K562 (cell line): ENCODE results near the gene KLHL24. TPM values are rescaled to one million over a fixed set of nuclear protein-coding genes. Genes with fewer than 3 reads are reported as not detected.
A peak's percentile ranks its signal among the peaks of the same experiment; 100 is the strongest.

Experiments used
- ATAC-seq: fragments of 200-7000 bp; cut with Tn5 transposase; 3 replicates; pipeline ENCODE4 v1.9.1; 2020; ENCODE audit warnings: moderate library complexity
- BruUV-seq: library from RNA; stranded (reverse); fragments of 400-500 nt; replicated peaks from 2 replicates; lab custom pipeline; 2021; lab: Mats Ljungman, UMichigan
- CTCF ChIA-PET: fragments of 300-600 bp; formaldehyde crosslinking; extraction: SDS; loops from one replicate; lab custom pipeline; 2021; ENCODE audit warnings: low intra/inter-chr PET ratio; lab: Yijun Ruan, JAX
- POLR2A ChIA-PET: fragments of 300-600, 350-650 bp; sonication (Branson Sonifier 250); formaldehyde crosslinking; extraction: SDS; loops from one replicate; lab custom pipeline; 2021; ENCODE audit warnings: antibody characterized with exemption, inconsistent platforms; lab: Yijun Ruan, JAX
- DNase-seq, 4 experiments: peaks; one replicate each; pipeline versions ENCODE4 v3.0.0 to v3.0.0-alpha.2; 2011 to 2018; ENCODE audit warnings: low spot score in 3 of 4, mixed read lengths in 3 of 4; ENCODE audit errors: extremely low read depth in 1 of 4
- FAIRE-seq: peaks from 2 replicates; lab custom pipeline; 2011; peaks lifted over from hg19 to GRCh38; lab: Jason Lieb, UNC
- H2AFZ ChIP-seq: 2 replicates; pipeline ENCODE4 v1.6.0; 2011; ENCODE audit warnings: low read depth, low read length, control low read depth, inconsistent platforms
- H3K27ac ChIP-seq: fragments of 200-600 bp; 3 replicates; pipeline ENCODE4 v1.8.0; 2011; ENCODE audit warnings: low read depth, mild to moderate bottlenecking, control low read depth, inconsistent platforms, low read length, moderate library complexity, mixed read lengths; ENCODE audit errors: extremely low read depth
- H3K27me3 ChIP-seq, 2 experiments: fragments of 300-600 bp in 1 of 2; 2 replicates in 1 of 2; 3 replicates in 1 of 2; pipeline versions ENCODE4 v1.6.0 to v1.8.0; 2011; ENCODE audit warnings: inconsistent platforms in 2 of 2, low read length in 2 of 2, mild to moderate bottlenecking in 1 of 2, mixed read lengths in 1 of 2, moderate library complexity in 1 of 2; ENCODE audit not compliant: control insufficient read depth in 2 of 2, insufficient read depth in 2 of 2
- H3K36me3 ChIP-seq: fragments of 300-600 bp; 3 replicates; pipeline ENCODE4 v1.8.0; 2011; ENCODE audit warnings: mild to moderate bottlenecking, low read length, inconsistent platforms; ENCODE audit not compliant: control insufficient read depth, insufficient read depth
- H3K4me1 ChIP-seq, 2 experiments: fragments of 200-600 bp in 1 of 2; replicated peaks in 1 of 2; 2 replicates in 1 of 2; 3 replicates in 1 of 2; pipeline versions ENCODE4 v1.5.1 to v1.8.0; 2011; ENCODE audit warnings: inconsistent platforms in 2 of 2, low read length in 2 of 2, mild to moderate bottlenecking in 1 of 2, mixed read lengths in 1 of 2, moderate library complexity in 1 of 2; ENCODE audit not compliant: control insufficient read depth in 2 of 2, insufficient read depth in 2 of 2
- H3K4me2 ChIP-seq: 2 replicates; pipeline ENCODE4 v1.6.1; 2011; ENCODE audit warnings: low read length, control low read depth, inconsistent platforms, mixed read lengths; ENCODE audit not compliant: insufficient read depth
- H3K4me3 ChIP-seq: fragments of 200-600 bp; sonication (generic), shearing (Covaris generic); 2 replicates; pipeline ENCODE4 v1.5.1; 2016; ENCODE audit warnings: control low read depth, inconsistent platforms
- H3K79me2 ChIP-seq: fragments of 200-600 bp; 3 replicates; pipeline ENCODE4 v1.8.0; 2011; ENCODE audit warnings: low read length, inconsistent platforms; ENCODE audit not compliant: control insufficient read depth, insufficient read depth
- H3K9ac ChIP-seq, 2 experiments: 2 replicates each; pipeline versions ENCODE4 v1.6.0 to v1.6.1; 2011; ENCODE audit warnings: low read depth in 2 of 2, low read length in 2 of 2, control low read depth in 1 of 2, inconsistent platforms in 1 of 2, mild to moderate bottlenecking in 1 of 2, mixed read lengths in 1 of 2; ENCODE audit not compliant: insufficient read depth in 1 of 2
- H3K9me1 ChIP-seq: one replicate; pipeline ENCODE4 v1.6.0; 2011; ENCODE audit warnings: inconsistent platforms, mild to moderate bottlenecking, low read length, moderate library complexity; ENCODE audit not compliant: control insufficient read depth, insufficient read depth
- H3K9me3 ChIP-seq: replicated peaks from 2 replicates; pipeline ENCODE4 v1.5.1; 2011; ENCODE audit warnings: low read depth, low read length, inconsistent platforms; ENCODE audit not compliant: control insufficient read depth, insufficient read depth
- H4K20me1 ChIP-seq: replicated peaks from 2 replicates; pipeline ENCODE4 v1.6.1; 2011; ENCODE audit warnings: low read length, inconsistent platforms, mixed read lengths; ENCODE audit not compliant: control insufficient read depth, insufficient read depth
- CEBPB ChIP-seq: fragments of 450-650 bp; IDR thresholded peaks from 2 replicates; pipeline ENCODE4 v1.6.1; 2016; ENCODE audit warnings: missing genetic modification characterization, missing compliant biosample characterization
- RBM14 ChIP-seq: fragments of 200-400 bp; formaldehyde crosslinking; IDR thresholded peaks from 2 replicates; pipeline ENCODE4 v1.6.1; 2018; ENCODE audit warnings: low read depth, mild to moderate bottlenecking, low read length, moderate library complexity, borderline replicate concordance; ENCODE audit not compliant: insufficient read depth
- WGBS: fragments of 100-300 bp; shearing (Covaris generic); methylation state at CpG from one replicate; pipeline ENCODE4 v1.1.6; 2016; ENCODE audit warnings: low coverage, mixed read lengths; ENCODE audit not compliant: insufficient coverage; ENCODE audit errors: missing lambda C conversion rate; 5-methylcytosine and 5-hydroxymethylcytosine counted together
- in situ Hi-C: fragments of 300-500 bp; cut with MboI; formaldehyde crosslinking; loops from 4 replicates; pipeline ENCODE4 v1.15.0; 2018; ENCODE audit warnings: inconsistent platforms, mixed read lengths
- intact Hi-C: fragments of 100-400 bp; cut with micrococcal nuclease; formaldehyde crosslinking; loops from 2 replicates; pipeline ENCODE4 v1.14.2; 2022
- polyA plus RNA-seq, 8 experiments: library from polyadenylated mRNA; depleted of rRNA in 4 of 8; stranded (reverse) in 5 of 8; unstranded in 3 of 8; fragments of >200 nt; fragmentation: Nextera tagmentation in 2 of 8; fragmentation: Illumina TruSeq in 1 of 8; extraction: Ambion mirVana in 2 of 8; extraction: Trizol in 1 of 8; gene quantifications; 2 replicates each; pipeline versions ENCODE4 v1.2.1 to v1.2.3, GENCODE V29; 2011 to 2014; ENCODE audit warnings: inconsistent platforms in 1 of 8, missing spikeins in 1 of 8
- total RNA-seq, 7 experiments: library from RNA; depleted of rRNA in 6 of 7; stranded (reverse); fragments of >200 nt in 6 of 7; fragmentation: Illumina TruSeq in 2 of 7; extraction: Trizol in 2 of 7; gene quantifications; 2 replicates each; pipeline versions ENCODE4 v1.2.1 to v1.2.3, GENCODE V29; 2011 to 2021; ENCODE audit warnings: low replicate concordance in 1 of 7
- TF ChIP-seq, protein P1 (sequence below): fragments of 250-450 bp; sonication (Bioruptor Pico); IDR thresholded peaks from 2 replicates; pipeline ENCODE4 v1.4.0; 2020; ENCODE audit warnings: mild to moderate bottlenecking
- TF ChIP-seq, protein P2 (sequence below): IDR thresholded peaks from 2 replicates; pipeline ENCODE4 v1.6.1; 2012; ENCODE audit warnings: low read depth, low read length, improper control_type of control experiment, borderline replicate concordance

Gene KLHL24
- total and polyA plus RNA-seq, 9 of the 15 experiments (the other 6 are each of a cell fraction or from before 2014, with no cell fraction given) = 3.3 to 21.2 (median 14.2) TPM

DNA sequence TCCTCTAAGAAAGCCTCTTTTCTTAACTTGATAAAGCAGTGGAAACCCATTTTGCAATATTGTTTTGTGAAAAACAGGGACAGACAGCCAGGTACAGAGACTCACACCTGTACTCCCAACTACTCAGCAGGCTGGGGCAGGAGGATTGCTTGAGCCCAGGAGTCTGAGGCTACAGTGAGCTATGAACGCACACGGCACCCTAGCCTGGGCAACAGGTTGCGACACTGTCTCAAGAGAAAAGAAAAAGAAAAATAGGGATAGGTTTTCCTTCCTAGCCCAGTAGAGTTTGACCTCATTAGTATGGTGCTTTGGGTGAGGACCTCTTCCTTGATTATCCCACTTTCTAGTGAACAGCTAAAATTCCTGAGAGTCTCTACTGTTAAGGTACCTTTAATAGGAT is 44.6 kb downstream of the KLHL24 start:
- H3K4me3 ChIP-seq = no peak overlapping the region
- POLR2A ChIA-PET = no interaction called here
- no peak overlapping the region for H2AFZ ChIP-seq
- no peaks in the 10 kb centered on the region for H3K79me2 ChIP-seq
- no peaks in the 10 kb centered on the region for H3K27me3 ChIP-seq
- WGBS = 71% methylated on average over 3 of the region's 3 CpGs
- intact Hi-C loops = no loop called here
- no TSS peak for BruUV-seq
- CTCF ChIA-PET = no interaction called here
- no peak overlapping the region for H3K27ac ChIP-seq
- H3K4me2 ChIP-seq = no peak overlapping the region
- no peak overlapping the region for H3K9ac ChIP-seq
- ATAC-seq (no peak), DNase-seq (no peak), FAIRE-seq (no peak)
- H4K20me1 ChIP-seq = no peaks in the 10 kb centered on the region
- no peaks in the 10 kb centered on the region for H3K36me3 ChIP-seq
- TF ChIP-seq, protein P1, sequence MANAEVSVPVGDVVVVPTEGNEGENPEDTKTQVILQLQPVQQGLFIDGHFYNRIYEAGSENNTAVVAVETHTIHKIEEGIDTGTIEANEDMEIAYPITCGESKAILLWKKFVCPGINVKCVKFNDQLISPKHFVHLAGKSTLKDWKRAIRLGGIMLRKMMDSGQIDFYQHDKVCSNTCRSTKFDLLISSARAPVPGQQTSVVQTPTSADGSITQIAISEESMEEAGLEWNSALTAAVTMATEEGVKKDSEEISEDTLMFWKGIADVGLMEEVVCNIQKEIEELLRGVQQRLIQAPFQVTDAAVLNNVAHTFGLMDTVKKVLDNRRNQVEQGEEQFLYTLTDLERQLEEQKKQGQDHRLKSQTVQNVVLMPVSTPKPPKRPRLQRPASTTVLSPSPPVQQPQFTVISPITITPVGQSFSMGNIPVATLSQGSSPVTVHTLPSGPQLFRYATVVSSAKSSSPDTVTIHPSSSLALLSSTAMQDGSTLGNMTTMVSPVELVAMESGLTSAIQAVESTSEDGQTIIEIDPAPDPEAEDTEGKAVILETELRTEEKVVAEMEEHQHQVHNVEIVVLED = no peak
- TF ChIP-seq, protein P2, sequence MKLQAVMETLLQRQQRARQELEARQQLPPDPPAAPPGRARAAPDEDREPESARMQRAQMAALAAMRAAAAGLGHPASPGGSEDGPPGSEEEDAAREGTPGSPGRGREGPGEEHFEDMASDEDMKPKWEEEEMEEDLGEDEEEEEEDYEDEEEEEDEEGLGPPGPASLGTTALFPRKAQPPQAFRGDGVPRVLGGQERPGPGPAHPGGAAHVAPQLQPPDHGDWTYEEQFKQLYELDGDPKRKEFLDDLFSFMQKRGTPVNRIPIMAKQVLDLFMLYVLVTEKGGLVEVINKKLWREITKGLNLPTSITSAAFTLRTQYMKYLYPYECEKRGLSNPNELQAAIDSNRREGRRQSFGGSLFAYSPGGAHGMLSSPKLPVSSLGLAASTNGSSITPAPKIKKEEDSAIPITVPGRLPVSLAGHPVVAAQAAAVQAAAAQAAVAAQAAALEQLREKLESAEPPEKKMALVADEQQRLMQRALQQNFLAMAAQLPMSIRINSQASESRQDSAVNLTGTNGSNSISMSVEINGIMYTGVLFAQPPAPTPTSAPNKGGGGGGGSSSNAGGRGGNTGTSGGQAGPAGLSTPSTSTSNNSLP = no peak
- peak; percentile 26; the same call in 1 of the 2 replicates for TF ChIP-seq CEBPB (tag)
- no peak for TF ChIP-seq RBM14
- no peaks in the 10 kb centered on the region for H3K4me1 ChIP-seq
- no peaks in the 10 kb centered on the region for H3K9me3 ChIP-seq
- no peaks in the 10 kb centered on the region for H3K9me1 ChIP-seq
- in situ Hi-C loops = no loop called here
